Stimulated activated CD4-positive, alpha-beta T cell treated with anti-CD3 and anti-CD28 coated beads, Interleukin-2, amount 100 ng/mL, for 4 hours (primary cell): Measurements from ENCODE around the gene HLA-DRA.

Experiments used
- DNase-seq: peaks from one replicate; pipeline ENCODE4 v3.0.0-alpha.2; 2020; ENCODE audit warnings: low read depth

HLA-DRA gene

DNA sequence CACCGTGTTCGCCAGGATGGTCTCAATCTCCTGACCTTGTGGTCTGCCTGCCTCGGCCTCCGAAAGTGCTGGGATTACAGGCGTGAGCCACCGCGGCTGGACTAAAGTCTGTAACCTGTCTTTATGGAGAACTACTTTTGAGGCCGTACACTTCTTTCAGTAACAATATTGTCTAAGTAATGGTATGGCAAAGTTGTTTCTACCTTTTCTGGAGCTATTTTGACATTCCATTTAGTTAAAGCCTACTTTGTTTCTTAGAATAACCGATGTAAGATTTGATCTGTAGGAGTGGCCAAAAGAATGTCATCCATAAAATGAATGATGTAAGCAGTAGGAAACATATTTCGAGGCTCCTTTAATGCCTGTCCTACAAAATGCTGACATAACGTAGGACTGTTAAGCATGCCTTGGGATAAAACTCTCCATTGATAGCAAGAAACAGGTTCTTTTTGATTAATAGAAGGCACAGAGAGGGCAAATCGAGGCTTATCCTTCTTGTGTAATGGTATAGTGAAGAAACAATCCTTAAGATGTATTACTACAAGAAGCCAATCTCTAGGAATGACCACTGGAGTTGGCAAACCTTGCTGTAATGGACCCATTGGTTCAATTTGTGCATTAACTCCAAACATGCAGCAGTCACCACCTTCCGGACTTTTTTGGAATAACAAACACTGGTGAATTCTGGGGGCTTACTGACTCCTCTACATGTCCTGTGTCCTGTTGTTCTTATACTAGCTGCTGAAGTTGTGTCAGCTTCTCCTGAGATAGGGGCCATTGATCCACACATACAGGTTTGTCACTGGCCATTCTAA is 35.9 kb downstream of the HLA-DRA start:
- DNase-seq: no peak

DNA sequence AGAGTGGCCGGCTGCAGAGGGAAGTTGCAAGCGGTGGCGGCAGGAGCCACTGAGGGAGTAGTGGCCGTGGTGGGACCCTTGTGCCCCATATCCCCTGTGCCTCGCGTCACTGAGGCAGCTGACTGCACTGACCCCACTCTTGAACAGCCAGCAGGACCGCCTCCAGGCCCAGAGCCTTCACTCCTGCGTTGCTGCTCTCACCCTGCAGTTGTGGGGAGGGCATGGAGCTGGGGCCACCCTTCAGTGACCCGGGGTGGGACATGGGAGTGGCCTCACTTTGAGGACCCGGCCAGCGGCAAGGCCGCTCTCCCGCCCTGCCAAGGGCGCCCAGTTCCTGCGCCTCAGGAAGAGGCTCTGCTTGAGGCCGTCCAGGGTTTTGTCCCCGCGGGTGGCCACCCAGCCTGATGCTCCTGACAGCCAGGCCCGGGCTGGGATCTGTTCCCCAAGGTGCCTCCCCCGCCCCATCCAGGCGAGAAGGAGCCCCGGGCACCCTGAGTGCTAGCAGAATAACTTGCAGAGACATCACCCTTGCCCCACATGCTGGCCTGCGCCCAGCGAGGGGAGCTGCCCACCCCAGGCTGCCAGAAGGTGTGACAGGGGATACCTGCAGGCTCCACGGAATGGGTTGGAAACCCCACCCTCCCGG is 44.4 kb downstream of the HLA-DRA start:
- no peak for DNase-seq

DNA sequence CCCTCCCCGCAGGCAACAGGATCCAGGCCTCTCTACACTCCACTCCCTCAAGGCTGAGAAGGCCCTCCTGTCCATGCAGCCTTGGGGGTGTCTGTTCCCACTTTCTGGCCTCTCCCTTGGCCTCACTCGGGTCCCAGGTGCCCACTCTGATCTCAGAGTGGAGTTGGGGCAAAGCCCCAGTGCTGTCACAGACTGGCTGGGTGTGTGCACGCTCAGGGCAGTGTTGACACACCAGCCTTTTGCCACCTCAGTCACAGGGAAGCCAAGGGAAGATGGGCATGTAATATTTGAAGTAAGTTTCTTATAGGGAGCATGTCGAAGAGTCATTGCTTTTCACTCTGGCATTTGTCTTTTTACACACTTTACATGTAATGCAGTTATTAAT is 44.9 kb downstream of the HLA-DRA start:
- DNase-seq: no peak

DNA sequence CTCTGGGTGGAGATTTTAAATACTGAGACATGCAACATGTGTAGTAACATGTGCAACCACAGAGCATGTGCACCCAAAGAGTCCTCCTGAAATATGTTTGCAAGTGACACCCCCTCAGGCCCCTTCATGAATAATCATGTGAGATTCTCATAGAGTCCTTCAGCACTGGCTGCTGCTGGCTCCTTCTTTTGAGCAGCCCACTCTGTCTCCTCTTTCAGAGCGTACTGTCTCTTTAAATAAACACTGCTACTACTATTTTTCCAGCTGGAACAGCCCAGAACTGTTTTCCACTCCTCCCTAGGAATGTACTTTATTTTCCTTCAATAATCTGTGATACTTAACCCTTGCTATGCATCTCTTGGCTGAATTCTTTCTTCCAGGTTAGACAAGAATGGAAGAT is 48.4 kb downstream of the HLA-DRA start:
- DNase-seq: no peak

DNA sequence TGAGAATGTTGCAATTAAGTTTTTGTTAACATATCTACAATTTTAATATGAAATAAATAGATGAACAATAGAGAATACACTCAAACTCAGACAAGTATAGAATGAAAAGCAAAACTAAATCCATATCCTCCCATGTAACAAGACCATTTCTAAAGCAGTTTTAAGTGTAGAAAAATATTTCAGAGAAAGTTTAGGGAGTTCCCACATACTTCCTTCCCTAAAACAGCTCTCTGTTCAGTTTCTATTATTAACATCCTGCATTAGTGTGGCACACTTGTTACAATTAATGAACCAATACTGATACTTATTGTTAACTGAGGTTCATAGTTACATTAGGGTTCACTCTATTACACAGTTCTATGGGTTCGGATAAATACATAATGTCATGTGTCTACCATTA is 52.0 kb downstream of the HLA-DRA start:
- DNase-seq: no peak

DNA sequence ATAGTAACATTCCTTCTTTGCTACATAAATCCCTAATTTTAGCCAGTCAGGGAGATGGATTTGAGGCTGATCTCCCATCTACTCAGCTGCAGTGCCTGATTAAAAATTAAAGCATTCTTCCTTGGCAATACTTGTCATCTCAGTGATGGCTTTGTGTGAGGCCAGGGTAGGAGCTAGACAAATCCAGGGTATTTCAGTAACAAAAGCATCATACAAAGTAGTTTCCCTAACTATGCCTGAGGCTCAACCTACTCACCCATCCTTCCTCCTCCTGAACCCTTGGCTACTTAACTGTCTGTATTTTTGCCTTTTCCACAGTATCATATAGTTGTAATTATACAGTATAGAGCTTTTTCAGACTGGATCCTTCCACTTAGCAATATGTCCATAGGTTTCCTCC is 52.7 kb downstream of the HLA-DRA start:
- no peak for DNase-seq
